Spinal cord (tissue), 10 donors: Measurements from ENCODE around the gene ADAMTS8. TPM values are rescaled to one million over a fixed set of nuclear protein-coding genes. Genes with fewer than 3 reads are reported as not detected.

Experiments
- DNase-seq, 6 donors: peaks; one replicate each; pipeline versions ENCODE4 v3.0.0 to v3.0.0-alpha.2; 2013 to 2015; ENCODE audit warnings: low spot score in 6 of 6, low read depth in 4 of 6
- H3K27ac ChIP-seq: one replicate; pipeline ENCODE4 v1.5.1; 2013; ENCODE audit warnings: low read depth, low read length, control low read depth
- H3K27me3 ChIP-seq: one replicate; pipeline ENCODE4 v1.6.1; 2013; ENCODE audit warnings: low read length; ENCODE audit not compliant: control insufficient read depth, insufficient read depth
- H3K36me3 ChIP-seq: one replicate; pipeline ENCODE4 v1.6.1; 2013; ENCODE audit warnings: low read length; ENCODE audit not compliant: control insufficient read depth, insufficient read depth
- H3K4me1 ChIP-seq: one replicate; pipeline ENCODE4 v1.6.1; 2013; ENCODE audit warnings: low read length; ENCODE audit not compliant: control insufficient read depth, insufficient read depth
- H3K4me3 ChIP-seq: one replicate; pipeline ENCODE4 v1.5.1; 2013; ENCODE audit warnings: low read depth, low read length, control low read depth
- H3K9me3 ChIP-seq: one replicate; pipeline ENCODE4 v1.6.1; 2013; ENCODE audit warnings: low read length; ENCODE audit not compliant: control insufficient read depth, insufficient read depth
- WGBS: methylation state at CpG from one replicate; pipeline ENCODE4 v1.1.5; 2013; ENCODE audit warnings: missing lambda C conversion rate; ENCODE audit not compliant: insufficient coverage; 5-methylcytosine and 5-hydroxymethylcytosine counted together
- polyA plus RNA-seq, 2 donors: library from polyadenylated mRNA; unstranded; fragments of 120-200 nt; gene quantifications; one replicate each; pipeline ENCODE4 v1.2.1, GENCODE V29; 2013; ENCODE audit not compliant: insufficient read length in 2 of 2
- total RNA-seq, 2 donors: library from RNA; depleted of rRNA in 1 of 2; stranded (reverse); fragments of 120-200 nt in 1 of 2; fragments of >200 nt in 1 of 2; gene quantifications; one replicate each; pipeline versions ENCODE4 v1.2.3 to v1.2.4, GENCODE V29; 2013 to 2014
- donor health status: healthy.

ADAMTS8 gene
- total and polyA plus RNA-seq, 4 donors, result 1.7 to 4.5 (median 2.8) TPM

- peak overlapping the region; percentile 25 for H3K27ac ChIP-seq
- WGBS, result 63% methylated on average over 6 of the region's 6 CpGs
- peak overlapping the region; percentile 79 for H3K4me3 ChIP-seq
- H3K36me3 ChIP-seq, result peaks cover 3% of the 10 kb centered on the region
- H3K4me1 ChIP-seq, result peaks cover 43% of the 10 kb centered on the region
- peaks cover 13% of the 10 kb centered on the region for H3K27me3 ChIP-seq
- DNase-seq, result no peak
- no peaks in the 10 kb centered on the region for H3K9me3 ChIP-seq
Measured at GRCh38 chr11:130451231-130452019, 23.0 kb upstream of the ADAMTS8 start.

GRCh38 chr11:130449996-130450769 is 21.8 kb upstream of the ADAMTS8 start:
- H3K27ac ChIP-seq, result peak overlapping the region; percentile 62
- H3K9me3 ChIP-seq, result no peaks in the 10 kb centered on the region
- peaks cover 37% of the 10 kb centered on the region for H3K4me1 ChIP-seq
- H3K27me3 ChIP-seq, result peaks cover 13% of the 10 kb centered on the region
- peak overlapping the region; percentile 79 for H3K4me3 ChIP-seq
- 9% methylated on average over 31 of the region's 34 CpGs for WGBS
- no peaks in the 10 kb centered on the region for H3K36me3 ChIP-seq
- DNase-seq, result peak in 3 of 6 donors; percentile 53 to 87 (median 86)

GRCh38 chr11:130449310-130449990 is 21.0 kb upstream of the ADAMTS8 start:
- WGBS, result 1% methylated on average over 64 of the region's 64 CpGs

GRCh38 chr11:130448416-130449309 is 20.3 kb upstream of the ADAMTS8 start, which contains the start of gene ADAMTS15:
TSS of gene ADAMTS15 (plus strand) at chr11:130448645. CDS start at chr11:130448974, 329 bp downstream.
- Histone ChIP-seq H3K27ac (peak within 1 kb of the TSS; percentile 62), H3K4me1 (peaks cover 37% of the 10 kb centered on the region), H3K36me3 (no peaks in the 10 kb centered on the region), H3K9me3 (no peaks in the 10 kb centered on the region), H3K27me3 (peaks cover 13% of the 10 kb centered on the region), H3K4me3 (peak within 1 kb of the TSS; percentile 79)
- DNase-seq, result peak in 4 of 6 donors; percentile 59 to 92 (median 78)
- 0% methylated on average over 70 of the region's 75 CpGs for WGBS

More at GRCh38 chr11:130449310-130449990, 21.0 kb upstream of the ADAMTS8 start:
- DNase-seq, result peak in 1 of 6 donors; percentile 50
- Histone ChIP-seq H3K27me3 (peaks cover 13% of the 10 kb centered on the region), H3K27ac (peak overlapping the region; percentile 62), H3K9me3 (no peaks in the 10 kb centered on the region), H3K4me3 (peak overlapping the region; percentile 79), H3K4me1 (peaks cover 37% of the 10 kb centered on the region), H3K36me3 (no peaks in the 10 kb centered on the region)

- H3K36me3 ChIP-seq, result no peaks in the 10 kb centered on the region
- peaks cover 36% of the 10 kb centered on the region for H3K4me1 ChIP-seq
- H3K27ac ChIP-seq, result no peak overlapping the region
- H3K27me3 ChIP-seq, result peaks cover 13% of the 10 kb centered on the region
- H3K9me3 ChIP-seq, result no peaks in the 10 kb centered on the region
- H3K4me3 ChIP-seq, result peak overlapping the region; percentile 79
- 5% methylated on average over 10 of the region's 11 CpGs for WGBS
- no peak for DNase-seq
Measured at GRCh38 chr11:130448039-130448415, 19.6 kb upstream of the ADAMTS8 start.

GRCh38 chr11:130445788-130446187 is 17.4 kb upstream of the ADAMTS8 start:
- Histone ChIP-seq H3K4me3 (no peak overlapping the region), H3K36me3 (no peaks in the 10 kb centered on the region), H3K4me1 (peaks cover 27% of the 10 kb centered on the region), H3K27ac (no peak overlapping the region), H3K27me3 (peaks cover 13% of the 10 kb centered on the region), H3K9me3 (no peaks in the 10 kb centered on the region)
- no peak for DNase-seq
- WGBS, result 61% methylated on average over 2 of the region's 3 CpGs

- H3K27ac ChIP-seq, result peak overlapping the region; percentile 15
- H3K4me1 ChIP-seq, result no peaks in the 10 kb centered on the region
- H3K27me3 ChIP-seq, result no peaks in the 10 kb centered on the region
- WGBS, result 97% methylated on average over 3 of the region's 4 CpGs
- peak in 1 of 6 donors; percentile 33 for DNase-seq
- no peaks in the 10 kb centered on the region for H3K9me3 ChIP-seq
- H3K36me3 ChIP-seq, result no peaks in the 10 kb centered on the region
- H3K4me3 ChIP-seq, result no peak overlapping the region
Measured at GRCh38 chr11:130442737-130443136, 14.3 kb upstream of the ADAMTS8 start.

- DNase-seq, result no peak
- H3K36me3 ChIP-seq, result no peaks in the 10 kb centered on the region
- H3K27me3 ChIP-seq, result no peaks in the 10 kb centered on the region
- 100% methylated on average over 1 of the region's 2 CpGs for WGBS
- H3K9me3 ChIP-seq, result no peaks in the 10 kb centered on the region
- no peak overlapping the region for H3K4me3 ChIP-seq
- no peak overlapping the region for H3K27ac ChIP-seq
- no peaks in the 10 kb centered on the region for H3K4me1 ChIP-seq
Measured at GRCh38 chr11:130441719-130442118, 13.3 kb upstream of the ADAMTS8 start.
